GM12801 (cell line): Measurements from ENCODE around the gene RFWD3.

ENCODE experiments used
- CTCF ChIP-seq: IDR thresholded peaks from one replicate; pipeline ENCODE4 v1.5.1; 2011; ENCODE audit warnings: control low read depth; ENCODE audit not compliant: insufficient read length; ENCODE audit errors: extremely low read depth

RFWD3 gene

GRCh38 chr16:74700438-74701225 lies 34.0 kb upstream of the RFWD3 start, which contains the start of gene MLKL:
Gene MLKL (minus strand): TSS chr16:74700862. CDS start chr16:74695757, 5,105 bp downstream.
- TF ChIP-seq CTCF, result no peak

- TF ChIP-seq CTCF, result no peak
Measured at GRCh38 chr16:74700116-74700437, 33.4 kb upstream of the RFWD3 start.

GRCh38 chr16:74699666-74700065 lies 33.0 kb upstream of the RFWD3 start:
- TF ChIP-seq CTCF, result no peak

- TF ChIP-seq CTCF, result no peak
Measured at GRCh38 chr16:74698222-74698621, 31.5 kb upstream of the RFWD3 start.

GRCh38 chr16:74695450-74696422 lies 29.1 kb upstream of the RFWD3 start:
- TF ChIP-seq CTCF, result no peak

- TF ChIP-seq CTCF, result no peak
Measured at GRCh38 chr16:74691093-74691855, 24.6 kb upstream of the RFWD3 start.

GRCh38 chr16:74682556-74682955 lies 15.9 kb upstream of the RFWD3 start:
- TF ChIP-seq CTCF, result no peak
